ENCODE data around the gene PNLDC1.
"Not testable (repeated sequence)": the region's sequence is repeated elsewhere in the genome, so short reads cannot be mapped to it uniquely, and the experiment has no call there.

PNLDC1 gene

DNA sequence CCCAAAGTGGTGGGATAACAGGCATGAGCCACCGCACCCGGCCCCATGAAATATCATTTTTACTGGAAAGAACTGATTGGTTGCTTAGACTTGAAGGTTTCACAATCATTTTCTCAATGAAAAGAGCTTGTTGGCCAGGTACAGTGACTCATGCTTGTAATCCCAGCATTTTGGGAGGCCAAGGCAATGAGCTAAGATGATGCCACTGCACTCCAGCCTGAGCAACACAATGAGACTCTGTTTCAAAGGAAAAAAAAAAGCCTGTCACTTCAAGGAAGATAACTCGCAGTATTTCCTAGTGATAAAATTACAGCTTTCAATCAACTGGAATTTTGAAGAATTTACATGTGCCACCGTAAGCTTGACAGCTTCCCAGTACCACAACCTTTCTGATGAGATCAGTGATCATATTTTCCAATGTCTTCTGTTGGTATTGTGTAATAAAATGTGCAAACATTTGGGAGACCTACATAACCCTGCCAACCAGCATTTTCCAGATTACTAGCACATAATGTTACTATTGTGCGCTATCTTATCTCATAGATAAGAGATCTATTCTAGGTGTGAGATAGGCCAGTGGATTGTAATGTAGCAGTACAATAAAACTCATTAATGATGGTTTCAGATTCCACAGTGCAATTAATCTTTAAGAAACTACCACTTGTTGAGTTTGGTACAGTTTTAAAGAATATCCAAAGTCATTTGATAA lies 7.2 kb downstream of the PNLDC1 start:
- H3K9ac ChIP-seq (ENCODE audit: low read length) = no peak overlapping the region
- no peaks in the 10 kb centered on the region for H3K27me3 ChIP-seq (ENCODE audit: control insufficient read depth, insufficient read depth, low read length)
- H3K36me3 ChIP-seq (ENCODE audit: control insufficient read depth, insufficient read depth, low read length) = no peaks in the 10 kb centered on the region
- no peak overlapping the region for H3K27ac ChIP-seq (ENCODE audit: low read depth, low read length)
- H3K9me3 ChIP-seq (ENCODE audit: control insufficient read depth, insufficient read depth, low read depth, low read length) = no peaks in the 10 kb centered on the region
- no peaks in the 10 kb centered on the region; the same call in none of the 2 replicates for H3K4me1 ChIP-seq (ENCODE audit: control insufficient read depth, insufficient read depth, low read length)
- H3K4me3 ChIP-seq (ENCODE audit: low read depth, low read length) = no peak overlapping the region

DNA sequence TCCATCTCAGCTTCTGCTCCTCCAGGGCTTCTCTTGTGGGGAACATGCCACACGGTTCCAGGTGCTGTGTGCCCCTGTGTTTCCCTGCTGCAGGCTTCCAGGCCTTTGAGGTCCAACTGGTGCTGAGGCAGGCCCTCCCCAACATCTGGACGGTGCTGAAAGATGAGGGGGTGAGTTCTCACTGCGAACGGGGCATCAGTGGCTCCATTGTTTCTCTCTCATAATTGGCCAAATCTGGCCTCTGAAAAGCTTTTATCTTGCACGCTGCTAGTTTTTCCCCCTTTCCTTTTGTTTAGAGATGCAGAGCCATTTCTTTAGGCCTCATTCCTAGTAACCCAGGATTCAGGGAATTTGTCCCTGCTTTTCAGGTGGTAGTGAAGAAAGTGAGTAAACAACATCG lies 8.6 kb downstream of the PNLDC1 start:
- H3K9ac ChIP-seq (ENCODE audit: low read length) = no peak overlapping the region
- H3K27me3 ChIP-seq (ENCODE audit: control insufficient read depth, insufficient read depth, low read length) = no peaks in the 10 kb centered on the region
- no peaks in the 10 kb centered on the region; the same call in none of the 2 replicates for H3K4me1 ChIP-seq (ENCODE audit: control insufficient read depth, insufficient read depth, low read length)
- H3K9me3 ChIP-seq (ENCODE audit: control insufficient read depth, insufficient read depth, low read depth, low read length) = no peaks in the 10 kb centered on the region
- no peaks in the 10 kb centered on the region for H3K36me3 ChIP-seq (ENCODE audit: control insufficient read depth, insufficient read depth, low read length)
- no peak overlapping the region for H3K27ac ChIP-seq (ENCODE audit: low read depth, low read length)
- H3K4me3 ChIP-seq (ENCODE audit: low read depth, low read length) = no peak overlapping the region

DNA sequence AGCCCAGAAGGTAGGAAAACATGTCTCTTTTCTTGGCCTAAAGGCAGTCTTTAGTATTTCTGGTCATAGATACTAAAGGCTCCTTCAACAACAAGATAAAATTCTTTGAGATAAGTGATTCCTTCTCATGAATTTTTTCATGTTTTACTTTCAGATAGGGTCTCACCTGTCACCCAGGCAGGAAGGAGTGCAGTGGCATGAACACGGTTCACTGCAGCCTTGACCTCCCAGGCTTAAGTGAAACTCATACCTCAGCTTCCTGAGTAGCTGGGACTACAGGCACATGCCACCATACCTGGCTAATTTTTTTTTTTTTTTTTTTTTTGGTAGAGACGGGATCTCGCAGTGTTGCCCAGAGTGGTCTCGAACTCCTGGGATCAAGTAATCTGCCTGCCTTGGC lies 9.1 kb downstream of the PNLDC1 start:
- no peaks in the 10 kb centered on the region for H3K36me3 ChIP-seq (ENCODE audit: control insufficient read depth, insufficient read depth, low read length)
- no peak overlapping the region for H3K4me3 ChIP-seq (ENCODE audit: low read depth, low read length)
- H3K4me1 ChIP-seq (ENCODE audit: control insufficient read depth, insufficient read depth, low read length) = no peaks in the 10 kb centered on the region; the same call in none of the 2 replicates
- no peak overlapping the region for H3K27ac ChIP-seq (ENCODE audit: low read depth, low read length)
- no peaks in the 10 kb centered on the region for H3K27me3 ChIP-seq (ENCODE audit: control insufficient read depth, insufficient read depth, low read length)
- H3K9ac ChIP-seq (ENCODE audit: low read length) = no peak overlapping the region
- H3K9me3 ChIP-seq (ENCODE audit: control insufficient read depth, insufficient read depth, low read depth, low read length) = no peaks in the 10 kb centered on the region

DNA sequence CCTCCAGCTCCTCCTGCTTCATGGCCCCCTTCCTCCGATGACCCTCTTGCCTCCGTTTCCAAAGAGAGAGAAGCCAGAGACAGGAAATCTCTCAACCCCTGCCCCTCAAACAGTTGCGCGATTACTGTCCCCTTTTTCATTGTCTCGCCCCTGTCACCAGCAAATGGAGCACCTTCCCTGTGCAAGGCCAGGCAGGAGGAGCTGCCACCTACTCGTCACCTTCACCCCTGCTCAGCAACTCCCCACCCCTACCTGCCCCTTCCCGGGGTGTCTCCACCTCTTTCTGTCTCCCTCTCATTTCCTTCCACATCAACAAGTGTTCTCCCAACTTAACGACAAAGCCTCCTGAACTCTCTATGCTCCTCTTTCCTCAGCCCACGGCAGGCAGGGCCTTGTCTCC lies 13.7 kb downstream of the PNLDC1 start:
- Histone ChIP-seq H3K4me1 (ENCODE audit: control insufficient read depth, insufficient read depth, low read length) (no peaks in the 10 kb centered on the region; the same call in 1 of the 2 replicates), H3K36me3 (ENCODE audit: control insufficient read depth, insufficient read depth, low read length) (no peaks in the 10 kb centered on the region), H3K27ac (ENCODE audit: low read depth, low read length) (no peak overlapping the region), H3K27me3 (ENCODE audit: control insufficient read depth, insufficient read depth, low read length) (no peaks in the 10 kb centered on the region), H3K9me3 (ENCODE audit: control insufficient read depth, insufficient read depth, low read depth, low read length) (no peaks in the 10 kb centered on the region), H3K9ac (ENCODE audit: low read length) (no peak overlapping the region), H3K4me3 (ENCODE audit: low read depth, low read length) (no peak overlapping the region)

DNA sequence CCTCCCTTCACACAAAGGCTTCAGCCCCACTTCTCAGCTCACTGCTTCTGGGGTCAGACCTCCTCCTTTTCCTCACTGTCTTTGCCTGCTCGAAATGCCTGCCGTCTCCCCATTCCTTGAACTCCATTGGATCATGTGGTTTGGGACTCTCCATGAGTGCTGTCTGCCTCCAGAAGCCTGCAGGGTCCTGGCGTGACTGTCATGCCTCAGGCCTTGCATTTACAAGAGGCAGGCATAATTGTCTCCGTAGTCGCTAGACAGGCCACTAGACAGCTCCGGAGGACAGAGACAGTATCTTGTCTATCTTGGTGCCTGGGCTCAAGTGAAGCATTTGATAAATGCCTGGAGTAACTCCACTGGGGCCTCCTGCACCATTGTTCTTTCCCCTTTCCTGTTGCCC lies 15.3 kb downstream of the PNLDC1 start:
- H3K9ac ChIP-seq (ENCODE audit: low read length) = no peak overlapping the region
- H3K4me3 ChIP-seq (ENCODE audit: low read depth, low read length) = no peak overlapping the region
- H3K9me3 ChIP-seq (ENCODE audit: control insufficient read depth, insufficient read depth, low read depth, low read length) = no peaks in the 10 kb centered on the region
- no peaks in the 10 kb centered on the region for H3K27me3 ChIP-seq (ENCODE audit: control insufficient read depth, insufficient read depth, low read length)
- H3K36me3 ChIP-seq (ENCODE audit: control insufficient read depth, insufficient read depth, low read length) = no peaks in the 10 kb centered on the region
- peaks cover 11% of the 10 kb centered on the region for H3K4me1 ChIP-seq (ENCODE audit: control insufficient read depth, insufficient read depth, low read length)
- no peak overlapping the region for H3K27ac ChIP-seq (ENCODE audit: low read depth, low read length)

DNA sequence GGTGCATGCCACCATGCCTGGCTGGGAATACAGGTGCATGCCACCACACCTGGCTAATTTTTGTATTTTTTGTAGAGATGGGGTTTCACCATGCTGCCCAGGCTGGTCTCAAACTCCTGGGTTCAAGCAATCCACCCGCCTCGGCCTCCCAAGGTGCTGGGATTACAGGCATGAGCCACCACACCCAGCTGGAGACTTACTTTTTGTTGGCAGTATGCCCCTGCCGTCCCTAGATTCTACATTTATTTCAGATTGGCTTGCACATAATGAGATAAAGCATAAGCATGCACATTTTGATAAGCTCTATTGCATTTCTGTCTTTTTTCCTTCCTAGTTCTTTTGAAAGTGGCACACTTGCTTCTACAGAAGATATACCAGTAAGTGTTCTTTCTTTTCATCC lies 16.7 kb downstream of the PNLDC1 start:
- H3K27ac ChIP-seq (ENCODE audit: low read depth, low read length); H3K4me3 ChIP-seq (ENCODE audit: low read depth, low read length); H3K9ac ChIP-seq (ENCODE audit: low read length); H3K27me3 ChIP-seq (ENCODE audit: control insufficient read depth, insufficient read depth, low read length); H3K36me3 ChIP-seq (ENCODE audit: control insufficient read depth, insufficient read depth, low read length); H3K9me3 ChIP-seq (ENCODE audit: control insufficient read depth, insufficient read depth, low read depth, low read length): not testable (repeated sequence)
- peaks cover 13% of the 10 kb centered on the region for H3K4me1 ChIP-seq (ENCODE audit: control insufficient read depth, insufficient read depth, low read length)

GRCh38 chr6:159817951-159818739 lies 18.1 kb downstream of the PNLDC1 start:
- Histone ChIP-seq H3K4me3 (ENCODE audit: low read depth, low read length) (no peak overlapping the region), H3K9ac (ENCODE audit: low read length) (no peak overlapping the region), H3K4me1 (ENCODE audit: control insufficient read depth, insufficient read depth, low read length) (peaks cover 13% of the 10 kb centered on the region), H3K27me3 (ENCODE audit: control insufficient read depth, insufficient read depth, low read length) (no peaks in the 10 kb centered on the region), H3K9me3 (ENCODE audit: control insufficient read depth, insufficient read depth, low read depth, low read length) (no peaks in the 10 kb centered on the region), H3K27ac (ENCODE audit: low read depth, low read length) (no peak overlapping the region), H3K36me3 (ENCODE audit: control insufficient read depth, insufficient read depth, low read length) (no peaks in the 10 kb centered on the region)

DNA sequence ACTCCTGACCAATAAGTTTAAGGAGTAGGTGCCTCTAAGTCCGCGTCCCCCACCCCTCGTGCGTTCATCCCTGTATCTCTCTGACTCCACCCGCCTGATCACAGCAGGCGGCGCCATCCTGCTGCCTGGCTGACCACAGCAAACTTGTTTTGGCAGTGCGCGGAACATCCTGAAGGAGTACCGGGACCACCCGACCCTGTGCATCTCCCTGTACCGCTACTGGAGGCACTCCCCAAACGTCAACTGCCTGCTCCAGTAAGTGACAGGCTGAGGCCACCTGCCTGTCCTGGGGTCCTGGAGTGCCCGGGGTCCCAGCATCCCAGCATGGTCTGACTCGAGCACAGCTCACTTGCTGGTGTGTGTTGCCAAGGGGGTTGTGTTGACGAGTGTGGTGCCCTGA lies 19.0 kb downstream of the PNLDC1 start:
- H3K9me3 ChIP-seq (ENCODE audit: control insufficient read depth, insufficient read depth, low read depth, low read length) = no peaks in the 10 kb centered on the region
- no peaks in the 10 kb centered on the region for H3K27me3 ChIP-seq (ENCODE audit: control insufficient read depth, insufficient read depth, low read length)
- peaks cover 13% of the 10 kb centered on the region for H3K4me1 ChIP-seq (ENCODE audit: control insufficient read depth, insufficient read depth, low read length)
- no peak overlapping the region for H3K27ac ChIP-seq (ENCODE audit: low read depth, low read length)
- no peaks in the 10 kb centered on the region for H3K36me3 ChIP-seq (ENCODE audit: control insufficient read depth, insufficient read depth, low read length)
- H3K4me3 ChIP-seq (ENCODE audit: low read depth, low read length) = no peak overlapping the region
- H3K9ac ChIP-seq (ENCODE audit: low read length) = no peak overlapping the region

DNA sequence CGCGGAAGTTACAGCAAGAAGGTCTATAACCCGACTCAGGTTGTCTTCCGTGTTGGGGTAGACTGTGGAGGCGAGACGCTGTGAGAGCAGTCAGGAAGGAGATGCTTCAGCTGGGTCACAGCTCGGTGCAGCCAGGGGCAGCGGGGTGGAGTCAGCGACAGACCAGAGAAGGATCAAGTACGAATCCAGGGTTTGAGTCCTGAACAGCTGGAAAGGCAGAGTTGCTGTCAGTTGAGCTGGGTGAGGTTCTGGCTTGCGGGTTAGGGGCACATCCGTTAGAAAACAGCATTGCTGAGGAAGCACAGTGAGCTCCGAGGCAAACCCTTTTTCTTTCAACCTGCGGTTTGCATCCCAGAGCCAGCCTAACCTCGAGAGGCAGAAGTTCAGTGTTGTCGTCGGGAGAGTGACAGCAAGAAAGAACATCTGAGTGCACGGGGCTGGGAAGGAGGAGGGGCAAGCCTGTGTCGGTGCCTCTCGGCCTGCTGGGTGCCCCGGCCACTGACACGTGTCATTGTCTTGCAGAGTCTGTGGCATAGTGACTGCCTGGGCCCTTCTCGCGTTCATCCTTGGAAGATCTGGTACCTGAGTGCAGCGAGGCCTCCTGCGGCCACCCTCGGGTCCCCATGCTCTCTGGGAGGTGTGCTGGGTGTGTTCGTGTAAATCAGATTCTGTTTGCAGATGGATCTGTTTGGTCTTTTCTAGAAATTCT lies 20.0 kb downstream of the PNLDC1 start:
- H3K9ac ChIP-seq (ENCODE audit: low read length) = no peak overlapping the region
- H3K27ac ChIP-seq (ENCODE audit: low read depth, low read length) = no peak overlapping the region
- no peaks in the 10 kb centered on the region for H3K27me3 ChIP-seq (ENCODE audit: control insufficient read depth, insufficient read depth, low read length)
- H3K36me3 ChIP-seq (ENCODE audit: control insufficient read depth, insufficient read depth, low read length) = no peaks in the 10 kb centered on the region
- peaks cover 13% of the 10 kb centered on the region for H3K4me1 ChIP-seq (ENCODE audit: control insufficient read depth, insufficient read depth, low read length)
- H3K4me3 ChIP-seq (ENCODE audit: low read depth, low read length) = no peak overlapping the region; the same call in 1 of the 2 replicates
- no peaks in the 10 kb centered on the region for H3K9me3 ChIP-seq (ENCODE audit: control insufficient read depth, insufficient read depth, low read depth, low read length)

DNA sequence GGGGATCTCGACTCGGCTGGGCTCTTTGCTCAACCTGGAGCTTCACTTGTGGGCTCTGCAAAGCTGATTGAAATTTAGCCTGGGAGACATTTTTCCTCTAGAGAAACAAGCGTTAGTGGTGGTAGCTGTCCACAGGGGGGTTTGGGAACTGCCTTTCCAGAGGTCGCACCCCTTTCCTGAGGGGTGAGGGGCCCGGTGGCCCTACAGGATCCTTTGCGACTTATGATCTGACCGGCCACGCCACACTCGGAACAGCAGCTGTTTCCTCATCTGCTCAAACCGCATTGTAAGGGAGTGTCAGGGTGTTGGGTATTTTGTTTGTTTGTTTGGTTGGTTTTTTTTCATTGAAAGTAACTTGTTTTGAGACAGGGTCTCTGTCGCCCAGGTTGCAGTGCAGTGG lies 21.0 kb downstream of the PNLDC1 start:
- Histone ChIP-seq H3K4me1 (ENCODE audit: control insufficient read depth, insufficient read depth, low read length) (peaks cover 13% of the 10 kb centered on the region), H3K4me3 (ENCODE audit: low read depth, low read length) (no peak overlapping the region), H3K27me3 (ENCODE audit: control insufficient read depth, insufficient read depth, low read length) (no peaks in the 10 kb centered on the region), H3K36me3 (ENCODE audit: control insufficient read depth, insufficient read depth, low read length) (no peaks in the 10 kb centered on the region), H3K27ac (ENCODE audit: low read depth, low read length) (no peak overlapping the region), H3K9ac (ENCODE audit: low read length) (no peak overlapping the region), H3K9me3 (ENCODE audit: control insufficient read depth, insufficient read depth, low read depth, low read length) (no peaks in the 10 kb centered on the region)

DNA sequence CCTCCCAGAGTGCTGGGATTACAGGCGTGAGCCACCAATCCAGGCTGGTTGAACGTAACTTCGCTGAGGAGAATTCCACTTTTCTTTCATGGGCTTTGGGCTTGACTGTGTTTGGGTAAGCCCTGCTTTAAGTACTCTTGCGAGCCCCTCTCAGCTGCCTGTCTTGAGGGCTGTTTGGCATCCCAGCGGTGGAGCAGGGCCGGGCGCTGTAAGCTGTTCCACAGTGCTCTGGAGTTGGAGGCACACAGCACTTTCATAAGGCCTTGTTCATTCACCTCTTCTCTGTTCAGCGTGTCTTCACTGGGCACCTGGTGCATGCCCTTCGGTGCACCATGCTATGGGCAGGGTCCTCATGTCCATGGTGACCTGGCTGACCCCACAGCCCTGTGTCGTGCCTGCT lies 21.6 kb downstream of the PNLDC1 start:
- H3K9me3 ChIP-seq (ENCODE audit: control insufficient read depth, insufficient read depth, low read depth, low read length) = no peaks in the 10 kb centered on the region
- no peak overlapping the region for H3K27ac ChIP-seq (ENCODE audit: low read depth, low read length)
- H3K4me3 ChIP-seq (ENCODE audit: low read depth, low read length) = no peak overlapping the region
- no peaks in the 10 kb centered on the region for H3K27me3 ChIP-seq (ENCODE audit: control insufficient read depth, insufficient read depth, low read length)
- no peaks in the 10 kb centered on the region for H3K36me3 ChIP-seq (ENCODE audit: control insufficient read depth, insufficient read depth, low read length)
- no peak overlapping the region for H3K9ac ChIP-seq (ENCODE audit: low read length)
- peaks cover 13% of the 10 kb centered on the region for H3K4me1 ChIP-seq (ENCODE audit: control insufficient read depth, insufficient read depth, low read length)

Measured in HUES6 (cell line).